Stomach (tissue), 4 donors: Measurements from ENCODE around the gene PLEKHG2.
"Not testable (repeated sequence)": the region's sequence is repeated elsewhere in the genome, so short reads cannot be mapped to it uniquely, and the experiment has no call there.

ENCODE experiments used
- POLR2A ChIP-seq, 4 donors: fragments of 450-650 bp; IDR thresholded peaks; one replicate each; pipeline ENCODE4 v1.6.1; 2016; ENCODE audit warnings: antibody characterized with exemption in 4 of 4, control low read depth in 2 of 4, mild to moderate bottlenecking in 1 of 4, moderate library complexity in 1 of 4
- POLR2AphosphoS5 ChIP-seq, 3 donors: sonication (generic); formaldehyde crosslinking; IDR thresholded peaks; one replicate each; pipeline ENCODE4 v1.6.1; 2016; ENCODE audit warnings: antibody characterized with exemption in 3 of 3
- TF ChIP-seq, protein P1 (sequence below), 7 experiments: fragments of 450-650 bp in 4 of 7; fragments of 200-600 bp in 3 of 7; sonication (generic) in 3 of 7; IDR thresholded peaks; one replicate each; pipeline ENCODE4 v1.5.1; 2016 to 2019; ENCODE audit warnings: antibody characterized with exemption in 7 of 7, control low read depth in 2 of 7, mild to moderate bottlenecking in 1 of 7

DNA sequence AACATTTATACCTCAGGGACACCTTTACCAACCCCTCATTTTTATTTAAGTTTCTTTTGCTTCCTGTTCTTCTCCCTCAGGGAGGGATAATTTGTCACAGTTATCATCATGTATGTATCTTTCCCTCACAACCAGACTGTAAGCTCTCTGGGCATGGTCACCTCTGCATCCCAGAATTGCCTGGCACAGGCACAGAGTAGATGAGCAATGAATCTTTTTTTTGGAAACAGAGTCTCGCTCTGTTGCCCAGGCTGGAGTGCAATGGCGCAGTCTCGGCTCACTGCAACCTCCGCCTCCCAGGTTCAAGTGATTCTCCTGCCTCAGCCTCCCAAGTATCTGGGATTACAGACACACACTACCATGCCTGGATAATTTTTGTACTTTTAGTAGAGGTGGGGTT is 33.1 kb upstream of the PLEKHG2 start:
- not testable (repeated sequence) for TF ChIP-seq POLR2A, POLR2AphosphoS5 (IDR thresholded peaks at IDR 0.05)
- TF ChIP-seq, protein P1, sequence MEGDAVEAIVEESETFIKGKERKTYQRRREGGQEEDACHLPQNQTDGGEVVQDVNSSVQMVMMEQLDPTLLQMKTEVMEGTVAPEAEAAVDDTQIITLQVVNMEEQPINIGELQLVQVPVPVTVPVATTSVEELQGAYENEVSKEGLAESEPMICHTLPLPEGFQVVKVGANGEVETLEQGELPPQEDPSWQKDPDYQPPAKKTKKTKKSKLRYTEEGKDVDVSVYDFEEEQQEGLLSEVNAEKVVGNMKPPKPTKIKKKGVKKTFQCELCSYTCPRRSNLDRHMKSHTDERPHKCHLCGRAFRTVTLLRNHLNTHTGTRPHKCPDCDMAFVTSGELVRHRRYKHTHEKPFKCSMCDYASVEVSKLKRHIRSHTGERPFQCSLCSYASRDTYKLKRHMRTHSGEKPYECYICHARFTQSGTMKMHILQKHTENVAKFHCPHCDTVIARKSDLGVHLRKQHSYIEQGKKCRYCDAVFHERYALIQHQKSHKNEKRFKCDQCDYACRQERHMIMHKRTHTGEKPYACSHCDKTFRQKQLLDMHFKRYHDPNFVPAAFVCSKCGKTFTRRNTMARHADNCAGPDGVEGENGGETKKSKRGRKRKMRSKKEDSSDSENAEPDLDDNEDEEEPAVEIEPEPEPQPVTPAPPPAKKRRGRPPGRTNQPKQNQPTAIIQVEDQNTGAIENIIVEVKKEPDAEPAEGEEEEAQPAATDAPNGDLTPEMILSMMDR (IDR thresholded peaks at IDR 0.05) = not testable (repeated sequence)
